ENCODE measurements around the gene KLHL21. TPM values are rescaled to one million over a fixed set of nuclear protein-coding genes. Genes with fewer than 3 reads are reported as not detected.

KLHL21 gene, protein sequence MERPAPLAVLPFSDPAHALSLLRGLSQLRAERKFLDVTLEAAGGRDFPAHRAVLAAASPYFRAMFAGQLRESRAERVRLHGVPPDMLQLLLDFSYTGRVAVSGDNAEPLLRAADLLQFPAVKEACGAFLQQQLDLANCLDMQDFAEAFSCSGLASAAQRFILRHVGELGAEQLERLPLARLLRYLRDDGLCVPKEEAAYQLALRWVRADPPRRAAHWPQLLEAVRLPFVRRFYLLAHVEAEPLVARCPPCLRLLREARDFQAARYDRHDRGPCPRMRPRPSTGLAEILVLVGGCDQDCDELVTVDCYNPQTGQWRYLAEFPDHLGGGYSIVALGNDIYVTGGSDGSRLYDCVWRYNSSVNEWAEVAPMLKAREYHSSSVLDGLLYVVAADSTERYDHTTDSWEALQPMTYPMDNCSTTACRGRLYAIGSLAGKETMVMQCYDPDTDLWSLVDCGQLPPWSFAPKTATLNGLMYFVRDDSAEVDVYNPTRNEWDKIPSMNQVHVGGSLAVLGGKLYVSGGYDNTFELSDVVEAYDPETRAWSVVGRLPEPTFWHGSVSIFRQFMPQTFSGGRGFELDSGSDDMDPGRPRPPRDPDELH
- total RNA-seq (100 to 1,000 TPM in 1 of 9 donors, 10 to 100 TPM in 8; 38.7 to 179 (median 65.4) TPM), polyA plus RNA-seq (10 to 100 TPM; 28.6 to 47.8 TPM)
- long read RNA-seq, donor 1, full-length matches to known transcripts = 147 of 227 reads
- long read RNA-seq, donor 1, partial matches to known transcripts = 72 of 227 reads
- long read RNA-seq, donor 1, other reads (novel, unspliced or antisense) = 8 of 227 reads
- long read RNA-seq, donor 2, full-length matches to known transcripts = 36 of 89 reads
- long read RNA-seq, donor 2, partial matches to known transcripts = 15 of 89 reads
- long read RNA-seq, donor 2, other reads (novel, unspliced or antisense) = 38 of 89 reads
- long read RNA-seq, donor 3, full-length matches to known transcripts = 128 of 176 reads
- long read RNA-seq, donor 3, partial matches to known transcripts = 9 of 176 reads
- long read RNA-seq, donor 3, other reads (novel, unspliced or antisense) = 39 of 176 reads

DNA sequence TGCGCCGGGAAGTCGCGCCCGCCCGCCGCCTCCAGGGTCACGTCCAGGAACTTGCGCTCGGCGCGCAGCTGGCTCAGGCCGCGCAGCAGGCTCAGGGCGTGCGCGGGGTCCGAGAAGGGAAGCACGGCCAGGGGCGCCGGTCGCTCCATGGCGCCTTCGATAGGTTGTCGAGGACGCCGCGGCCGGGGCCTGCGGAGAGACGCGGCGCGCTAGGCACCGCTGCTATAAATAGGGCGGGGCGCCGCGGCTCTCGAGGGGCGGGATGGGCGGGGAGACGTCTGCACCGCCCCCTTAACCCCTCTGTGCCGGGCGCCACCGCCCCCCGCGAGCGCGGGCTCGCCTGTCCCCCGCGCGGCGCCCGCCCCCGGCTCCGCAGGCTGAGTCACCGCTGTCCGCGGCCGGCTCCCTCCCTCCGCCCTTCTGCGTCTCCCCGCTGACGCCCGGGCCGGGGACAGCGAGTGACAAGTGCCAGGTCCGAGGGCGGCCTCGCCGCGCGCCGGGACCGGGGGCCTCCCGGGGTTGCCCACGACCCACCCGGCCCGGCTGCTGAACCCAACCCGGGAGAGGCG is at the start of gene KLHL21:
TSS of gene KLHL21 (minus strand) at position 201 of the 569 bp plus-strand sequence. CDS start at position 149, 52 bp downstream.
- ATAC-seq (peak; percentile 46 to 85 (median 74)), DNase-seq (peak; percentile 92 to 96 (median 94))
- Histone ChIP-seq H3K4me3 (peak within 1 kb of the TSS; percentile 72 to 96 (median 86)), H3K36me3 (peaks cover 0 to 17% (median 14%) of the 10 kb centered on the region in 9 donors), H3K4me1 (peaks cover 18 to 61% (median 52%) of the 10 kb centered on the region in 12 donors), H3K27ac (peak within 1 kb of the TSS; percentile 92 to 100 (median 99)), H3K9me3 (no peaks in the 10 kb centered on the region), H3K27me3 (no peaks in the 10 kb centered on the region)
- TF ChIP-seq, protein P1, sequence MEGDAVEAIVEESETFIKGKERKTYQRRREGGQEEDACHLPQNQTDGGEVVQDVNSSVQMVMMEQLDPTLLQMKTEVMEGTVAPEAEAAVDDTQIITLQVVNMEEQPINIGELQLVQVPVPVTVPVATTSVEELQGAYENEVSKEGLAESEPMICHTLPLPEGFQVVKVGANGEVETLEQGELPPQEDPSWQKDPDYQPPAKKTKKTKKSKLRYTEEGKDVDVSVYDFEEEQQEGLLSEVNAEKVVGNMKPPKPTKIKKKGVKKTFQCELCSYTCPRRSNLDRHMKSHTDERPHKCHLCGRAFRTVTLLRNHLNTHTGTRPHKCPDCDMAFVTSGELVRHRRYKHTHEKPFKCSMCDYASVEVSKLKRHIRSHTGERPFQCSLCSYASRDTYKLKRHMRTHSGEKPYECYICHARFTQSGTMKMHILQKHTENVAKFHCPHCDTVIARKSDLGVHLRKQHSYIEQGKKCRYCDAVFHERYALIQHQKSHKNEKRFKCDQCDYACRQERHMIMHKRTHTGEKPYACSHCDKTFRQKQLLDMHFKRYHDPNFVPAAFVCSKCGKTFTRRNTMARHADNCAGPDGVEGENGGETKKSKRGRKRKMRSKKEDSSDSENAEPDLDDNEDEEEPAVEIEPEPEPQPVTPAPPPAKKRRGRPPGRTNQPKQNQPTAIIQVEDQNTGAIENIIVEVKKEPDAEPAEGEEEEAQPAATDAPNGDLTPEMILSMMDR (IDR thresholded peaks at IDR 0.05) = no peak
- peak; percentile 70 to 97 for TF ChIP-seq POLR2A (IDR thresholded peaks at IDR 0.05)
- WGBS, 4 donors = 0 to 1% (median 0%) methylated on average over 14 to 84 of the region's 84 CpGs
- intact Hi-C loops (cut with DNase I) = loop anchor here in 2 of 10 donors (1.0 to 5.0 kb wide), 4 partner anchors 10 to 100 kb away; partner anchors contain the start of genes DNAJC11 (in 1 of the 2), NOL9 (in 1 of the 2) and THAP3 (in 1 of the 2)

DNA sequence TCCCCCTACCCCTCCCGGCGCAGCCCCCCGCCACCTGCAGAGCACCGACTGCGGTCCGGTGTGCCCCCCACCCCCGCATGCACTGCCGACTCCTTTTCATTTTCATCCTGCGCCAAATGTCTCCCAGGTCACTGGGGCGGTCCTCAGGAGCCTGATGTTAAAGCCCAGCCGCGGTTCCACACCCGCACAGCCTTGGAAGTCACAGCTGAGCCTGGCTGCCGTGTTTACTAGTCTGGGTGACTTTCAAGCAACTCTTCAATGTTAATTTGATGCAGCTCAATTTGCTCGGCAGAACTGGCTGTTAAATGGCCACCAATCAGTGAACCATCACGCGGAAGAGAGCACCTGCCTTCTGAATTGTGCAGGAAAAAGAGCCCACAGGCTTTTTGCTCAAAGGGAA is 49.2 kb upstream of the KLHL21 start:
- no peak for DNase-seq
- 86 to 92% (median 91%) methylated on average over 17 of the region's 17 CpGs for WGBS, 4 donors
- Histone ChIP-seq H3K4me3 (no peak overlapping the region), H3K9me3 (no peaks in the 10 kb centered on the region), H3K27me3 (no peaks in the 10 kb centered on the region), H3K27ac (no peak overlapping the region), H3K36me3 (peaks cover 3 to 60% (median 44%) of the 10 kb centered on the region in 9 donors), H3K4me1 (peaks cover 0 to 5% (median 0%) of the 10 kb centered on the region in 12 donors)
- intact Hi-C loops (cut with DNase I) = no loop called here
- no peak for ATAC-seq
- TF ChIP-seq, protein P1 (IDR thresholded peaks at IDR 0.05) = no peak
- TF ChIP-seq POLR2A (IDR thresholded peaks at IDR 0.05) = no peak

DNA sequence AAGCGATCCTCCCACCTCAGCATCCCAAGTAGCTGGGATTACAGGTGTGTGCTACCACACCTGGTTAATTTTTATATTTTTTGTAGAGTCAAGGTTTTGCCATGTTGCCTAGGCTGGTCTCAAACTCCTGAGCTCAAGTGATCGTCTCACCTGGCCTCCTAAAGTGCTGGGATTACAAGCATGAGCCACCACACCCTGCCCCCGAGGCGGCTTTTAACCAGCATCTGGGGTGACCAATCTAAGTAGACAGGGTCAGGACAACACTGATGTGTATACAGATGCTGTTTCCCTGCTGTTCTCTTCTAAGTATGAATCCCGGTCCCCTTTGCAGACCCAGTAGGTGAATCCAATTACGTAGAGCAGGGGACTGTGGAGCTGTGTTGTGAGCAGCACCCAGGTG is 45.9 kb upstream of the KLHL21 start:
- TF ChIP-seq, protein P1 (IDR thresholded peaks at IDR 0.05) = no peak
- no peak for TF ChIP-seq POLR2A (IDR thresholded peaks at IDR 0.05)
- no peaks in the 10 kb centered on the region for H3K4me1 ChIP-seq
- H3K36me3 ChIP-seq = peaks cover 3 to 69% (median 56%) of the 10 kb centered on the region in 9 donors
- H3K9me3 ChIP-seq = no peaks in the 10 kb centered on the region
- H3K27ac ChIP-seq = no peak overlapping the region
- no peak overlapping the region for H3K4me3 ChIP-seq
- no peaks in the 10 kb centered on the region for H3K27me3 ChIP-seq
- DNase-seq (no peak), ATAC-seq (no peak)
- 93 to 98% (median 94%) methylated on average over 6 of the region's 6 CpGs for WGBS, 4 donors
- intact Hi-C loops (cut with DNase I) = loop anchor here in 7 of 10 donors (5.0 to 10.0 kb wide), 3 partner anchors 91 to 164 kb away; partner anchors contain the start of gene TAS1R1 (in 2 of the 7)

Measured in heart left ventricle (tissue), 16 donors.